ENCODE results near the gene PRKCE. TPM values are rescaled to one million over a fixed set of nuclear protein-coding genes. Genes with fewer than 3 reads are reported as not detected.

The PRKCE gene
- total and polyA plus RNA-seq, 2 of the 8 experiments (the other 6 are each of a cell fraction or from before 2014, with no cell fraction given) = 0.54 to 2.1 TPM

- no peak overlapping the region for H3K14ac ChIP-seq (ENCODE audit: insufficient read length)
- H3K23me2 ChIP-seq (ENCODE audit: low read depth, low read length) = no peaks in the 10 kb centered on the region
- 89% methylated on average over 6 of the region's 6 CpGs; no CpG with 5 or more reads in 1 of the 2 experiments for WGBS, 2 experiments (ENCODE audit: extremely low coverage in 1 of 2, insufficient coverage in 1 of 2, insufficient read length in 1 of 2, insufficient replicate concordance in 2 of 2, low coverage in 1 of 2, low lambda C conversion rate in 2 of 2, missing lambda C conversion rate in 1 of 2)
- H2AFZ ChIP-seq (ENCODE audit: low read length) = no peak overlapping the region
- peaks cover 0 to 8% (median 3%) of the 10 kb centered on the region in 4 experiments; a peak in 4 of 7 replicates for H3K4me1 ChIP-seq (replicated peaks in 1 of 4; ENCODE audit: control insufficient read depth in 3 of 4, insufficient read depth in 4 of 4, low read length in 3 of 4)
- ChIA-PET POLR2A (ENCODE audit: partially characterized antibody) (no interaction called here), CTCF (ENCODE audit: partially characterized antibody) (no interaction called here)
- no peak overlapping the region for H3K56ac ChIP-seq (replicated peaks; ENCODE audit: insufficient read length, low read depth, low read length)
- H2BK15ac ChIP-seq (ENCODE audit: low read length) = no peak overlapping the region
- H3K36me3 ChIP-seq (ENCODE audit: control insufficient read depth in 2 of 4, insufficient read depth in 4 of 4, low read length in 3 of 4) = no peaks in the 10 kb centered on the region; a peak in 1 of 8 replicates
- no peak overlapping the region for H3K4me3 ChIP-seq (ENCODE audit: extremely low read depth in 1 of 4, insufficient read depth in 2 of 4, low read depth in 3 of 4, low read length in 4 of 4)
- no peak overlapping the region for H4K8ac ChIP-seq (ENCODE audit: extremely low read depth, insufficient read depth, low read length)
- no peak for TF ChIP-seq TAF7 (optimal IDR thresholded peaks at IDR 0.05; ENCODE audit: borderline replicate concordance, low read depth, low read length)
- TF ChIP-seq TCF12 (IDR thresholded peaks at IDR 0.05; ENCODE audit: low read depth, low read length) = no peak
- TF ChIP-seq RXRA (IDR thresholded peaks at IDR 0.05; ENCODE audit: insufficient read depth, low read depth, low read length) = no peak
- TF ChIP-seq BCL11A (IDR thresholded peaks at IDR 0.05; ENCODE audit: low read depth in 2 of 2, low read length in 2 of 2) = no peak
- TF ChIP-seq SIX5 (IDR thresholded peaks at IDR 0.05; ENCODE audit: low read depth, low read length) = no peak
- no peak for TF ChIP-seq KDM4A (IDR thresholded peaks at IDR 0.05; ENCODE audit: low read depth, low read length, severe bottlenecking)
- TF ChIP-seq YY1 (IDR thresholded peaks at IDR 0.05; ENCODE audit: low read depth, low read length) = no peak
- TF ChIP-seq CREB1 (IDR thresholded peaks at IDR 0.05) = no peak
- TF ChIP-seq NANOG (IDR thresholded peaks at IDR 0.05; ENCODE audit: insufficient read depth, low read depth, low read length, poor library complexity, severe bottlenecking) = no peak
- TF ChIP-seq SP4 (IDR thresholded peaks at IDR 0.05; ENCODE audit: low read length) = no peak
- TF ChIP-seq CBX8 (IDR thresholded peaks at IDR 0.05; ENCODE audit: borderline replicate concordance, low read depth, low read length) = no peak
- no peak for TF ChIP-seq ATF3 (IDR thresholded peaks at IDR 0.05; ENCODE audit: insufficient read depth, low read depth, low read length)
- no peak for TF ChIP-seq KDM5A (IDR thresholded peaks at IDR 0.05; ENCODE audit: low read length)
- TF ChIP-seq MAFK (IDR thresholded peaks at IDR 0.05; ENCODE audit: low read depth, low read length) = no peak
- FAIRE-seq = no peak
- no peak overlapping the region for H3K18ac ChIP-seq (ENCODE audit: extremely low read depth, low read length)
- no peaks in the 10 kb centered on the region for H3K9me3 ChIP-seq (ENCODE audit: insufficient read depth in 2 of 2, low read depth in 1 of 2, low read length in 1 of 2)
- no peaks in the 10 kb centered on the region for H4K20me1 ChIP-seq (replicated peaks in 1 of 2; ENCODE audit: control insufficient read depth in 1 of 2, insufficient read depth in 2 of 2, low read length in 2 of 2)
- H2BK5ac ChIP-seq (ENCODE audit: low read depth, low read length) = no peak overlapping the region
- H3K9ac ChIP-seq (replicated peaks in 1 of 4; ENCODE audit: extremely low read depth in 1 of 4, low read depth in 3 of 4, low read length in 3 of 4) = no peak overlapping the region
- no peak overlapping the region for H2BK12ac ChIP-seq (ENCODE audit: low read depth, low read length)
- H3K79me2 ChIP-seq (ENCODE audit: control insufficient read depth in 1 of 2, insufficient read depth in 2 of 2, low read length in 2 of 2) = no peaks in the 10 kb centered on the region
- no peak overlapping the region for H3K4ac ChIP-seq (replicated peaks; ENCODE audit: insufficient read length, low read depth, low read length)
- no peak overlapping the region for H2BK20ac ChIP-seq (ENCODE audit: low read length)
- H3K27me3 ChIP-seq (replicated peaks in 1 of 4; ENCODE audit: control insufficient read depth in 3 of 4, extremely low read depth in 1 of 4, insufficient read depth in 3 of 4, low read length in 3 of 4) = no peaks in the 10 kb centered on the region
- DNase-seq (ENCODE audit: low read depth in 1 of 2, low spot score in 2 of 2) = no peak
- 0 out of 4 replicates have a peak overlapping the region, but pooled peaks of 1 of the 2 experiments have one; percentile 10 for H3K4me2 ChIP-seq (ENCODE audit: insufficient read depth in 1 of 2, low read depth in 2 of 2, low read length in 2 of 2)
- H4K91ac ChIP-seq (replicated peaks; ENCODE audit: insufficient read length, low read length) = no peak overlapping the region
- H2AK5ac ChIP-seq (ENCODE audit: low read depth, low read length) = no peak overlapping the region
- no peak overlapping the region for H2BK120ac ChIP-seq (replicated peaks; ENCODE audit: low read depth, low read length)
- H3K23ac ChIP-seq (ENCODE audit: insufficient read length) = no peak overlapping the region
- H3K79me1 ChIP-seq (ENCODE audit: low read depth, low read length) = no peaks in the 10 kb centered on the region
- H3K27ac ChIP-seq (ENCODE audit: low read depth, low read length) = no peak overlapping the region
- H4K5ac ChIP-seq (ENCODE audit: insufficient read length, low read depth, low read length) = no peak overlapping the region
Observed at GRCh38 chr2:46169467-46169866, 518.0 kb downstream of the PRKCE start.
